Lower leg skin (tissue), 4 donors: ENCODE results near the gene CPSF7. TPM values are rescaled to one million over a fixed set of nuclear protein-coding genes. Genes with fewer than 3 reads are reported as not detected.

ENCODE experiments used
- DNase-seq, 2 donors: peaks; one replicate each; pipeline ENCODE4 v3.0.0-alpha.2; 2019; ENCODE audit warnings: low spot score in 2 of 2
- H3K4me3 ChIP-seq: fragments of 200-600 bp; sonication (generic); 2 replicates; pipeline ENCODE4 v1.5.1; 2017; ENCODE audit warnings: mild to moderate bottlenecking, low read depth; ENCODE audit not compliant: poor library complexity, severe bottlenecking
- POLR2A ChIP-seq, 2 donors: fragments of 450-650 bp; IDR thresholded peaks; one replicate each; pipeline ENCODE4 v1.6.1; 2016 to 2017; ENCODE audit warnings: antibody characterized with exemption in 2 of 2, mild to moderate bottlenecking in 1 of 2, moderate library complexity in 1 of 2
- WGBS, 2 donors: methylation state at CpG; one replicate each; pipeline ENCODE4 v1.1.5; 2018; 5-methylcytosine and 5-hydroxymethylcytosine counted together
- intact Hi-C: fragments of 100-400 bp; cut with DNase I; formaldehyde crosslinking; loops from one replicate; pipeline ENCODE4 v1.15.0; 2023; ENCODE audit warnings: low total_unique reads
- total RNA-seq, 4 donors: library from RNA; depleted of rRNA; stranded (reverse); fragments of >200 nt; gene quantifications; one replicate each; pipeline ENCODE4 v1.1.0, GENCODE V29; 2016
- TF ChIP-seq, protein P1 (sequence below), 3 donors: fragments of 450-650 bp; IDR thresholded peaks; one replicate each; pipeline ENCODE4 v1.5.1; 2016; ENCODE audit warnings: antibody characterized with exemption in 3 of 3, mild to moderate bottlenecking in 3 of 3, moderate library complexity in 2 of 3

CPSF7 gene
- total RNA-seq, 4 donors from 2014 or later, result 47.1 to 58.2 (median 48.9) TPM

DNA sequence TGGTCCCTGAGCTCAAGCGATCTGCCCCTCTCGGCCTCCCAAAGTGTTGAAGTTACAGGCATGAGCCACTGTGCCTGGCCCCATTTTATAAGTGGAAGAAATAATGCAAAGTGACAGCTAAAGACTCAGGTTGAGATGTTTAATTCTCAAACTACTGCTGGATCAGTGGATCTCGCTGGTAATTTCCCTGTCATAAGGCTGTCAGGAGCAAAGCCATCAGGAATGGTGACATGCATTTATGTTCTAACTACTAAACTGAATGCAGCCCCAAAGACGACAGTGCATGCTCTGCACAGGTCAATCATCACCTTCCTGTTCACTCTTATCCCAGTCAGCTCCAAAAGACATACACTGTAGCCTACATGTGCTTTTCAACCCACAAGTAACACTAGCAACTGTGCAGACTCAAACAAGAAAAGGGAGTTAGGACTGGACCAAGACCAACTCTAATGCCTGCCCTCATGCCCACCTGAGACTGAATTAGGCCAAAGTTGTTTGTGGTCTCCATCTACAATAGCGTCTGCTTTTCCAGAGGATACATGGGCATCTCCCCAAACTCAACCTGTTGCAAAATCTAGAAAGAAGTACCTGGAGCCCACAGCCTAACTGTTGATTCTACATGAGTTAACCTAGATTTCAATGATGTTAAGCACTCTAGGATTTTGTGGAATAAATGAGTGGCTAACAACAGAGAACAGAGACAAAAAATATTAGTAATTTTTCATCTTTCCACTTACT, 22.6 kb downstream of the CPSF7 start:
- TF ChIP-seq POLR2A (IDR thresholded peaks at IDR 0.05), result no peak
- TF ChIP-seq, protein P1, sequence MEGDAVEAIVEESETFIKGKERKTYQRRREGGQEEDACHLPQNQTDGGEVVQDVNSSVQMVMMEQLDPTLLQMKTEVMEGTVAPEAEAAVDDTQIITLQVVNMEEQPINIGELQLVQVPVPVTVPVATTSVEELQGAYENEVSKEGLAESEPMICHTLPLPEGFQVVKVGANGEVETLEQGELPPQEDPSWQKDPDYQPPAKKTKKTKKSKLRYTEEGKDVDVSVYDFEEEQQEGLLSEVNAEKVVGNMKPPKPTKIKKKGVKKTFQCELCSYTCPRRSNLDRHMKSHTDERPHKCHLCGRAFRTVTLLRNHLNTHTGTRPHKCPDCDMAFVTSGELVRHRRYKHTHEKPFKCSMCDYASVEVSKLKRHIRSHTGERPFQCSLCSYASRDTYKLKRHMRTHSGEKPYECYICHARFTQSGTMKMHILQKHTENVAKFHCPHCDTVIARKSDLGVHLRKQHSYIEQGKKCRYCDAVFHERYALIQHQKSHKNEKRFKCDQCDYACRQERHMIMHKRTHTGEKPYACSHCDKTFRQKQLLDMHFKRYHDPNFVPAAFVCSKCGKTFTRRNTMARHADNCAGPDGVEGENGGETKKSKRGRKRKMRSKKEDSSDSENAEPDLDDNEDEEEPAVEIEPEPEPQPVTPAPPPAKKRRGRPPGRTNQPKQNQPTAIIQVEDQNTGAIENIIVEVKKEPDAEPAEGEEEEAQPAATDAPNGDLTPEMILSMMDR (IDR thresholded peaks at IDR 0.05), result no peak
- no peak overlapping the region for H3K4me3 ChIP-seq
- intact Hi-C loops, result no loop called here
- DNase-seq, result no peak
- 94 to 95% methylated on average over 5 of the region's 5 CpGs for whole genome bisulfite sequencing, 2 donors

DNA sequence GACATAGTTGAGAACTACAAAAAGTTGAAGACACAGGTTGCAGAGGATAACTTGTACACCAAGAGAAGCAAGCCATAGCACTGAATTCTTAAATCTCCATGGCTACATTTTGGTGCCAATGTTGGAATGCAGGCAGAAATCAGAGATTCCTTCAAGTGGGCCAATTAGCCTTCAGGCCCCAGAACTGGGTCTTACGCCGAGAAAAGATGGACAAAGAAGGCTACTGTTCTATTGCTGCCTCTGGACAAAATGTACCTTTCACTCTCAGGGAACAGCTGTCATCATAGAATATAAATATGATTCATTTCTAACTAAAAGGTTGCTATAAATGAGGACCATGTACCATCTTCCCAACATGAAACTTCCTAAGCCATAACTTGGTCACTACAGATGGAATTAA, 23.7 kb downstream of the CPSF7 start:
- no peak overlapping the region for H3K4me3 ChIP-seq
- no peak for DNase-seq
- TF ChIP-seq, protein P1 (IDR thresholded peaks at IDR 0.05), result no peak
- TF ChIP-seq POLR2A (IDR thresholded peaks at IDR 0.05), result no peak
- 65 to 79% methylated on average over 2 of the region's 2 CpGs for WGBS, 2 donors
- intact Hi-C loops, result no loop called here

DNA sequence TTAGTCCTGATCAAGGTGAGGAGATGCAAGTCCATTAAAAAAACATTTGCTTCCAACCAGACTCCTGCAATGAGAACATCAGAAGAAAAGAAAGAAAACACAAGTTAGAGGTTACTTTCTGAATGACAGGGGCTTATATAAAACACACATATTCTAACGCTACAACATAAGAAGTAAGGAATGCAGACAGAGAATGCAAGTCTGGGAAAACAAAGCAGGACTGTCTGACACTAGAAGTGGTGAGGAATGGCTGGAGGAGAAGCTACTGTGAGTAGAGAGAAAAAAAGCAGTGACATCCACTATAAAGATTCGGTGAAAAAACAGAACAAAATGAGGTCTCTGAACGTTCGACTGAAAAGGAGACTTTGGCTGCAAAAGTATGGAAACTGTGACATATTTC, 25.1 kb downstream of the CPSF7 start:
- no peak overlapping the region for H3K4me3 ChIP-seq
- TF ChIP-seq, protein P1 (IDR thresholded peaks at IDR 0.05), result no peak
- TF ChIP-seq POLR2A (IDR thresholded peaks at IDR 0.05), result no peak
- 76 to 77% methylated on average over 4 of the region's 4 CpGs for WGBS, 2 donors
- no peak for DNase-seq
- intact Hi-C loops, result no loop called here

DNA sequence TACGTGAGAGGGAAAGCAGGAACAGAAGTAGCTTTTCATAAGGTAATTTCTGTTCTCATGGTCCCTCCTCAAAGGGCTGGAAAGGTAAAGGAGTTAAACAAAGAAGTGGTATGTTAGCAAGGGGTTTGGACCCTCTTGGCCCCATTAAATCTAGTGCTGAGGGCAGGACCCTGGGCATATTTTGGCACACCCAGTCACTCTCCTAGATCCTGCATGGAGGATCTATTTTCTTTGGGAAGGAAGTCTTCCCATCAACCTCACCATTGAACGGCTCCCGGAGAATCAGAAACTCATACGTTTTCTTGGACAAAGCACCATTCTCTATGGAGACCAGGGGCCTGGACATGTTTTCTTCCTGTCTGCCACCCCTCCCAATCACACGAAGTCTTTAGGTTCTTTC, 25.7 kb downstream of the CPSF7 start:
- intact Hi-C loops, result no loop called here
- DNase-seq, result no peak
- no peak for TF ChIP-seq POLR2A (IDR thresholded peaks at IDR 0.05)
- TF ChIP-seq, protein P1 (IDR thresholded peaks at IDR 0.05), result no peak
- 62 to 73% methylated on average over 5 of the region's 5 CpGs for WGBS, 2 donors
- H3K4me3 ChIP-seq, result no peak overlapping the region

DNA sequence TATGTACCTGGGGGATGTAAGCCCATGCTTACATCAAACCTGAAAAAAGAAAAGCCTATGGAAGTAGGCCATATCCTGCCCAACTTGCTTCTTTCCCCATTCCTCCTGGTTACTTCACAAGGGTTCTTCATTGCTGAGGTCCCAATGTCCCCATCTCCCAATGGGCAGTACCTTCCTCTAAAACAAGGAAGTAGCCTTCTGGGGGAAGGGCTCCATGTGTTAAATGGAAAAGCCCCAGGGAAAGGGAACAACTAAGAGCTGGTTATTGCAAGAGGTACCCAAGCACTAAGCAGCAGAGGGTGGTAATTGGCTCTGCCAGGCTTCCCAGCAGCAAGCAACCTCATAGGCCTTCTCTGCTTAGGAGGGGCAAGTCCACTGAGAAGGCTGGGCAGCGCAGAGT, 26.1 kb downstream of the CPSF7 start:
- TF ChIP-seq POLR2A (IDR thresholded peaks at IDR 0.05), result no peak
- TF ChIP-seq, protein P1 (IDR thresholded peaks at IDR 0.05), result no peak
- no peak for DNase-seq
- 93 to 100% methylated on average over 1 of the region's 1 CpG for WGBS, 2 donors
- intact Hi-C loops, result no loop called here
- no peak overlapping the region for H3K4me3 ChIP-seq

DNA sequence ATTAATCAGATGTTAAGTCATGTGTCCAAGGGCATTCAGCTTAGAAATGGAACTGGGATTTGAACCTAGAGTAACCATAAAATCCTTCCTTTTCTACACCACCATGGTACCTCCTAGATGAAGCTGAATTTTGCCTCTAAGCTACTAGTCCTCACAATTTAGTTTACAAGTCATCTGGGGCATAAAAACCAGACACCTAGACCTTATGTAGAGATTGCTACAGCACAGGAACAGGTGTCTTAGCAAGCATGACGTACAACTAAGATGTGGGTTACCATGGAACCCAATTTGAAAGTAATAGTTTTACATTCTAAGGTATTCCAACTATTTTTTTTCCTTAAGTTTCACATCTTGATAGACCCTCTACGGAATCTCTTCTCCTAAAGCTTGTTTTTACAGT, 28.2 kb downstream of the CPSF7 start:
- intact Hi-C loops, result no loop called here
- DNase-seq, result no peak
- 93% methylated on average over 2 of the region's 2 CpGs for WGBS, 2 donors
- TF ChIP-seq POLR2A (IDR thresholded peaks at IDR 0.05), result no peak
- TF ChIP-seq, protein P1 (IDR thresholded peaks at IDR 0.05), result no peak
- no peak overlapping the region for H3K4me3 ChIP-seq
